Heart right ventricle (tissue), 16 donors: ENCODE results near the gene PPIH. TPM values are rescaled to one million over a fixed set of nuclear protein-coding genes. Genes with fewer than 3 reads are reported as not detected.
A peak's percentile ranks its signal among the peaks of the same experiment; 100 is the strongest.

Experiments
- ATAC-seq, 8 donors: fragments of 200-7000 bp; cut with Tn5 transposase; one replicate each; pipeline ENCODE4 v1.9.1; 2020; ENCODE audit warnings: mild to moderate bottlenecking in 8 of 8, moderate library complexity in 8 of 8, moderate number of reproducible peaks in 1 of 8
- DNase-seq, 2 donors: peaks; one replicate each; pipeline ENCODE4 v3.0.0-alpha.2; 2020
- H3K27ac ChIP-seq, 10 donors: fragments of 200-600 bp; sonication (generic) in 2 of 10; one replicate each; pipeline versions ENCODE4 v1.5.0 to v1.8.0; 2020 to 2022; ENCODE audit warnings: mild to moderate bottlenecking in 3 of 10
- H3K27me3 ChIP-seq, 7 donors: fragments of 200-600 bp; one replicate each; pipeline ENCODE4 v1.8.0; 2021 to 2022; ENCODE audit warnings: mild to moderate bottlenecking in 2 of 7
- H3K36me3 ChIP-seq, 9 donors: fragments of 200-600 bp; sonication (generic) in 1 of 9; one replicate each; pipeline versions ENCODE4 v1.5.0 to v1.8.0; 2020 to 2022; ENCODE audit warnings: mild to moderate bottlenecking in 2 of 9
- H3K4me1 ChIP-seq, 9 donors: fragments of 200-600 bp; sonication (generic) in 1 of 9; one replicate each; pipeline versions ENCODE4 v1.5.0 to v1.8.0; 2020 to 2022; ENCODE audit warnings: mild to moderate bottlenecking in 4 of 9
- H3K4me3 ChIP-seq, 10 donors: fragments of 200-600 bp; sonication (generic) in 2 of 10; one replicate each; pipeline versions ENCODE4 v1.5.0 to v1.8.0; 2020 to 2022; ENCODE audit warnings: mild to moderate bottlenecking in 7 of 10, moderate library complexity in 2 of 10
- H3K9me3 ChIP-seq, 11 donors: fragments of 200-600 bp in 10 of 11; sonication (generic) in 2 of 11; one replicate each; pipeline versions ENCODE4 v1.5.0 to v1.8.0; 2013 to 2022; ENCODE audit warnings: mild to moderate bottlenecking in 2 of 11, control low read depth in 1 of 11, moderate library complexity in 1 of 11
- CTCF ChIP-seq, 9 donors: fragments of 200-600 bp; sonication (generic) in 2 of 9; IDR thresholded peaks; one replicate each; pipeline versions ENCODE4 v1.5.0 to v1.8.0; 2021 to 2022; ENCODE audit warnings: antibody characterized with exemption in 9 of 9, mild to moderate bottlenecking in 5 of 9, moderate library complexity in 1 of 9
- WGBS, 2 donors: extraction: QIAGEN DNeasy Blood & Tissue Kit; methylation state at CpG; one replicate each; pipeline ENCODE4 v1.1.7; 2013; ENCODE audit warnings: inconsistent platforms in 1 of 2; 5-methylcytosine and 5-hydroxymethylcytosine counted together
- intact Hi-C, 10 donors: fragments of 100-400 bp; cut with DNase I; formaldehyde crosslinking; loops; one replicate each; pipeline versions ENCODE4 v1.11.1 to v1.14.2; 2022
- polyA plus RNA-seq, 2 donors: library from polyadenylated mRNA; stranded (reverse); fragments of 200-250 nt; gene quantifications; one replicate each; pipeline ENCODE4 v1.2.3, GENCODE V29; 2013
- total RNA-seq, 10 donors: library from RNA; stranded (reverse); fragmentation: NEBNext Ultra II Directional in 3 of 10; extraction: Animal tissue kit (Norgen Biotek cat#: 25700) in 3 of 10; gene quantifications; one replicate each; pipeline versions ENCODE4 v1.2.1 to v1.2.4, GENCODE V29; 2021 to 2023
- donor health status: Arrhythmogenic right ventricular cardiomyopathy.
- donor health status: ischemic (EF 13 %, LVEDD 7.1; RV severe dilation, severe dysfunction).
- donor health status: healthy with polysubstance abuse.
- donor health status: DM: no; HTN: yes; CAD: no.
- donor health status: DM: no; HTN: no; CAD: no.
- donor health status: ischemic (EF 25% LVEDD 6.9; RV normal size, moderate dysfunction).
- donor health status: ischemic (EF 25% LVEDD 5.7; RV mildly dilated, moderate dysfunction).
- donor health status: healthy.
- donor health status: DM: yes; HTN: yes; CAD: no.
- donor health status: Ischemic cardiomyopathy.
- donor health status: ischemic (EF 35%, LVEDD 5.7; RV mildly dilated, moderate dysfunction).
- donor health status: nonischemic (EF 11% LVEDD 7.7; RV severe dilation, severe dysfunction).
- donor health status: DM: yes; HTN: yes; CAD: no.
- donor health status: PGD.
- donor health status: ischemic (EF 29% LVEDD 5.4; RV normal size, mild dysfunction).
- donor health status: nonischemic (EF 23%, LVEDD 6.1; RV moderate dilation, normal function).

PPIH gene
- total and polyA plus RNA-seq, 12 donors: 15.2 to 38.6 (median 19.5) TPM

- H3K27ac ChIP-seq: peak overlapping the region; percentile 90 to 98 (median 94)
- ATAC-seq: peak; percentile 57 to 80 (median 70)
- H3K27me3 ChIP-seq: no peaks in the 10 kb centered on the region
- intact Hi-C loops: loop anchor here in 3 of 10 donors (5.0 to 10.0 kb wide), 3 partner anchors 338 to 348 kb away; partner anchors contain the start of gene FOXJ3 (in 1 of the 3)
- peaks cover 0 to 37% (median 0%) of the 10 kb centered on the region in 9 donors for H3K36me3 ChIP-seq
- H3K4me3 ChIP-seq: peak overlapping the region; percentile 63 to 86 (median 82)
- DNase-seq: peak; percentile 70 to 75
- H3K4me1 ChIP-seq: peaks cover 4 to 66% (median 61%) of the 10 kb centered on the region in 9 donors
- 0 to 1% methylated on average over 46 to 98 of the region's 103 CpGs for WGBS, 2 donors
- H3K9me3 ChIP-seq: no peaks in the 10 kb centered on the region
- no peak for TF ChIP-seq CTCF (IDR thresholded peaks at IDR 0.05)
Observed at GRCh38 chr1:42682739-42683531, 24.7 kb downstream of the PPIH start.

GRCh38 chr1:42684139-42684538 is 25.9 kb downstream of the PPIH start:
- intact Hi-C loops: loop anchor here in 3 of 10 donors (5.0 to 10.0 kb wide), 3 partner anchors 339 to 349 kb away; partner anchors contain the start of gene FOXJ3 (in 1 of the 3)
- H3K27ac ChIP-seq: peak overlapping the region in 4 of 10 donors; percentile 94 to 97 (median 95)

GRCh38 chr1:42686418-42686817 is 28.2 kb downstream of the PPIH start:
- Histone ChIP-seq H3K36me3 (peaks cover 0 to 51% (median 0%) of the 10 kb centered on the region in 9 donors), H3K9me3 (no peaks in the 10 kb centered on the region), H3K4me3 (peak overlapping the region in 1 of 10 donors; percentile 17), H3K4me1 (peaks cover 4 to 85% (median 82%) of the 10 kb centered on the region in 9 donors), H3K27ac (peak overlapping the region in 4 of 10 donors; percentile 1 to 20 (median 10)), H3K27me3 (no peaks in the 10 kb centered on the region)
- WGBS, 2 donors: 60 to 70% methylated on average over 4 of the region's 4 CpGs
- intact Hi-C loops: loop anchor here in 2 of 10 donors (10.0 kb wide), 2 partner anchors 342 to 352 kb away; partner anchors contain the start of gene FOXJ3 (in 1 of the 2)
- DNase-seq (no peak), ATAC-seq (no peak)
- TF ChIP-seq CTCF (IDR thresholded peaks at IDR 0.05): no peak

More at GRCh38 chr1:42684139-42684538, 25.9 kb downstream of the PPIH start:
- H3K4me1 ChIP-seq: peaks cover 4 to 78% (median 73%) of the 10 kb centered on the region in 9 donors
- DNase-seq: no peak
- TF ChIP-seq CTCF (IDR thresholded peaks at IDR 0.05): no peak
- H3K4me3 ChIP-seq: peak overlapping the region in 8 of 10 donors; percentile 78 to 86 (median 82)
- WGBS, 2 donors: 42 to 50% methylated on average over 5 of the region's 5 CpGs
- peaks cover 0 to 38% (median 0%) of the 10 kb centered on the region in 9 donors for H3K36me3 ChIP-seq
- ATAC-seq: no peak
- H3K27me3 ChIP-seq: no peaks in the 10 kb centered on the region
- H3K9me3 ChIP-seq: no peaks in the 10 kb centered on the region

- Histone ChIP-seq H3K36me3 (peaks cover 0 to 70% (median 0%) of the 10 kb centered on the region in 9 donors), H3K4me1 (peaks cover 2 to 95% (median 81%) of the 10 kb centered on the region in 9 donors), H3K9me3 (no peaks in the 10 kb centered on the region), H3K27ac (no peak overlapping the region), H3K27me3 (no peaks in the 10 kb centered on the region), H3K4me3 (no peak overlapping the region)
- ATAC-seq (no peak), DNase-seq (no peak)
- 84 to 93% methylated on average over 3 of the region's 3 CpGs for WGBS, 2 donors
- no peak for TF ChIP-seq CTCF (IDR thresholded peaks at IDR 0.05)
- intact Hi-C loops: loop anchor here in 2 of 10 donors (10.0 kb wide), 2 partner anchors 345 to 355 kb away; partner anchors contain the start of gene FOXJ3 (in 1 of the 2)
Observed at GRCh38 chr1:42689912-42690311, 31.7 kb downstream of the PPIH start.
